ENCODE data around the gene LTO1.

Gene LTO1

GRCh38 chr11:69674886-69675714, at the start of gene LTO1:
Gene LTO1 (minus strand): TSS chr11:69675353. CDS start chr11:69675239, 114 bp downstream.
- peak; percentile 91 for DNase-seq (ENCODE audit: low read depth, low spot score)

GRCh38 chr11:69721745-69722144, 46.6 kb upstream of the LTO1 start:
- no peak for DNase-seq (ENCODE audit: low read depth, low spot score)

GRCh38 chr11:69721106-69721505, 46.0 kb upstream of the LTO1 start:
- DNase-seq (ENCODE audit: low read depth, low spot score) = no peak

- DNase-seq (ENCODE audit: low read depth, low spot score) = no peak
Observed at GRCh38 chr11:69718912-69719311, 43.8 kb upstream of the LTO1 start.

- DNase-seq (ENCODE audit: low read depth, low spot score) = no peak
Observed at GRCh38 chr11:69718147-69718546, 43.0 kb upstream of the LTO1 start.

GRCh38 chr11:69716891-69717747, 42.0 kb upstream of the LTO1 start:
- no peak for DNase-seq (ENCODE audit: low read depth, low spot score)

GRCh38 chr11:69716099-69716498, 40.9 kb upstream of the LTO1 start:
- DNase-seq (ENCODE audit: low read depth, low spot score) = no peak

- DNase-seq (ENCODE audit: low read depth, low spot score) = no peak
Observed at GRCh38 chr11:69715446-69715845, 40.3 kb upstream of the LTO1 start.

GRCh38 chr11:69711822-69712801, 37.0 kb upstream of the LTO1 start:
- no peak for DNase-seq (ENCODE audit: low read depth, low spot score)

- DNase-seq (ENCODE audit: low read depth, low spot score) = no peak
Observed at GRCh38 chr11:69708736-69709401, 33.7 kb upstream of the LTO1 start.

GRCh38 chr11:69707176-69707575, 32.0 kb upstream of the LTO1 start:
- no peak for DNase-seq (ENCODE audit: low read depth, low spot score)

- DNase-seq (ENCODE audit: low read depth, low spot score) = no peak
Observed at GRCh38 chr11:69705901-69706787, 31.0 kb upstream of the LTO1 start.

- DNase-seq (ENCODE audit: low read depth, low spot score) = no peak
Observed at GRCh38 chr11:69705351-69705811, 30.2 kb upstream of the LTO1 start.

GRCh38 chr11:69704508-69705253, 29.5 kb upstream of the LTO1 start:
- DNase-seq (ENCODE audit: low read depth, low spot score) = no peak

GRCh38 chr11:69703768-69704507, 28.8 kb upstream of the LTO1 start, which contains the start of gene FGF19:
Gene FGF19 (minus strand): TSS chr11:69704022. CDS start chr11:69703876, 146 bp downstream.
- DNase-seq (ENCODE audit: low read depth, low spot score) = no peak

GRCh38 chr11:69703453-69703767, 28.3 kb upstream of the LTO1 start:
- no peak for DNase-seq (ENCODE audit: low read depth, low spot score)

- DNase-seq (ENCODE audit: low read depth, low spot score) = no peak
Observed at GRCh38 chr11:69702769-69703452, 27.8 kb upstream of the LTO1 start.

GRCh38 chr11:69702239-69702691, 27.1 kb upstream of the LTO1 start:
- no peak for DNase-seq (ENCODE audit: low read depth, low spot score)
